Fibroblast of lung (primary cell): ENCODE measurements around the gene SH3TC1. TPM values are rescaled to one million over a fixed set of nuclear protein-coding genes. Genes with fewer than 3 reads are reported as not detected.

Experiments used
- DNase-seq, 2 donors: peaks; one replicate each; pipeline versions ENCODE4 v3.0.0 to v3.0.0-alpha.2; 2010; ENCODE audit warnings: low read depth in 2 of 2
- H2AFZ ChIP-seq: 2 replicates; pipeline ENCODE4 v1.5.1; 2012; ENCODE audit warnings: low read length, control low read depth, inconsistent platforms
- H3K27ac ChIP-seq: 2 replicates; pipeline ENCODE4 v1.5.1; 2011; ENCODE audit warnings: low read length, control low read depth; ENCODE audit not compliant: insufficient read depth
- H3K27me3 ChIP-seq: 2 replicates; pipeline ENCODE4 v1.5.1; 2011; ENCODE audit warnings: mild to moderate bottlenecking, low read length; ENCODE audit not compliant: control insufficient read depth, insufficient read depth
- H3K36me3 ChIP-seq: 2 replicates; pipeline ENCODE4 v1.5.1; 2011; ENCODE audit warnings: low read length; ENCODE audit not compliant: control insufficient read depth, insufficient read depth
- H3K4me1 ChIP-seq: 2 replicates; pipeline ENCODE4 v1.5.1; 2011; ENCODE audit warnings: low read length; ENCODE audit not compliant: control insufficient read depth, insufficient read depth; ENCODE audit errors: extremely low read depth
- H3K4me2 ChIP-seq: 2 replicates; pipeline ENCODE4 v1.5.1; 2011; ENCODE audit warnings: low read length, control low read depth; ENCODE audit not compliant: insufficient read depth; ENCODE audit errors: extremely low read depth
- H3K4me3 ChIP-seq, 4 experiments: fragments of 200-600 bp in 1 of 4; sonication (generic) in 1 of 4; replicated peaks in 1 of 4; 2 replicates each; pipeline ENCODE4 v1.5.1; 2011 to 2016; ENCODE audit warnings: low read length in 4 of 4, low read depth in 3 of 4, mild to moderate bottlenecking in 3 of 4, control low read depth in 2 of 4, inconsistent platforms in 1 of 4, mixed read lengths in 1 of 4; ENCODE audit not compliant: insufficient read depth in 1 of 4; ENCODE audit errors: control extremely low read depth in 1 of 4
- H3K79me2 ChIP-seq: 2 replicates; pipeline ENCODE4 v1.5.1; 2012; ENCODE audit warnings: mild to moderate bottlenecking, low read length, inconsistent platforms; ENCODE audit not compliant: control insufficient read depth, insufficient read depth
- H3K9ac ChIP-seq: 2 replicates; pipeline ENCODE4 v1.5.1; 2011; ENCODE audit warnings: mild to moderate bottlenecking, low read length, control low read depth; ENCODE audit not compliant: insufficient read depth
- H3K9me3 ChIP-seq: 2 replicates; pipeline ENCODE4 v1.5.1; 2012; ENCODE audit warnings: low read depth, low read length; ENCODE audit not compliant: control insufficient read depth, insufficient read depth
- H4K20me1 ChIP-seq: 2 replicates; pipeline ENCODE4 v1.5.1; 2011; ENCODE audit warnings: low read length; ENCODE audit not compliant: control insufficient read depth, insufficient read depth; ENCODE audit errors: extremely low read depth
- CTCF ChIP-seq, 2 donors: IDR thresholded peaks in 1 of 2; conservative IDR thresholded peaks in 1 of 2; 1 replicate in 1 of 2; 2 replicates in 1 of 2; pipeline ENCODE4 v1.5.1; 2011 to 2012; ENCODE audit warnings: low read length in 2 of 2, control low read depth in 1 of 2, inconsistent platforms in 1 of 2, low read depth in 1 of 2, mild to moderate bottlenecking in 1 of 2
- EZH2 ChIP-seq: IDR thresholded peaks from 2 replicates; pipeline ENCODE4 v1.5.1; 2012; ENCODE audit warnings: low read length, control low read depth, mild to moderate bottlenecking; ENCODE audit errors: missing control alignments
- polyA plus RNA-seq, 2 donors: library from polyadenylated mRNA; depleted of rRNA in 1 of 2; stranded (reverse) in 1 of 2; unstranded in 1 of 2; fragments of >200 nt; gene quantifications; 2 replicates each; pipeline ENCODE4 v1.2.1, GENCODE V29; 2011 to 2012; ENCODE audit warnings: missing spikeins in 1 of 2
- total RNA-seq: library from RNA; depleted of rRNA; stranded (reverse); fragments of >200 nt; gene quantifications from 2 replicates; pipeline ENCODE4 v1.2.1, GENCODE V29; 2014

SH3TC1 gene
- total and polyA plus RNA-seq, 2 donors (not counting 1 experiment from before 2014, with no cell fraction given) = 3.3 to 11.6 TPM

GRCh38 chr4:8173492-8174242 lies 25.4 kb upstream of the SH3TC1 start:
- no peaks in the 10 kb centered on the region for H3K4me1 ChIP-seq
- DNase-seq = no peak
- no peak overlapping the region for H3K27ac ChIP-seq
- no peaks in the 10 kb centered on the region for H4K20me1 ChIP-seq
- peaks cover 3% of the 10 kb centered on the region for H3K27me3 ChIP-seq
- no peak overlapping the region for H3K9ac ChIP-seq
- no peaks in the 10 kb centered on the region for H3K9me3 ChIP-seq
- no peaks in the 10 kb centered on the region for H3K79me2 ChIP-seq
- H3K36me3 ChIP-seq = no peaks in the 10 kb centered on the region
- H3K4me3 ChIP-seq = no peak overlapping the region
- no peak overlapping the region for H3K4me2 ChIP-seq
- H2AFZ ChIP-seq = no peak overlapping the region
- TF ChIP-seq CTCF (conservative IDR thresholded peaks at IDR 0.05 in 1 of 2, IDR thresholded peaks at IDR 0.05 in 1 of 2; ENCODE audit: low read depth in 1 of 2, low read length in 2 of 2) (no peak), EZH2 (no peak)

DNA sequence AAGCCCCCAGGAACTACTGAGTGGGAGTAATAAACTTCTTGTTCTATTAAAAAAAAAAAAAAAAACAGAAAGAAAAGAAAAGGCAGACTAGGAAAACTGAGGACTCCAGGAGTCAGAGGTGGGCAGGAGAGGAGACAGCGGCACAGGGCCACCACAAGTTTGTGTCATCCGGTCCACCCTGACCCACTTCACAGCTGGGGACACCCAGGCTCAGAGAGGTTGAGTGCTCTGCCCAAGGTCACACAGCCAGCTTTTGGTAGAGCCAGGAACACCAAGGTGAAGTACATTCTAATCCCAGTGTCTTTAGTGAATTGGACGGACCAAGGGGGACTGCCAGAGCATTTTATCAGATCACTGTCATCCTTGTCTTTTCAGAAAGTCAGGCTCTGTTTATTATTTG lies 24.1 kb upstream of the SH3TC1 start:
- no peaks in the 10 kb centered on the region for H3K79me2 ChIP-seq
- DNase-seq = no peak
- H3K4me1 ChIP-seq = no peaks in the 10 kb centered on the region
- H3K4me3 ChIP-seq = no peak overlapping the region
- no peak overlapping the region for H3K27ac ChIP-seq
- H2AFZ ChIP-seq = no peak overlapping the region
- H3K4me2 ChIP-seq = no peak overlapping the region
- TF ChIP-seq CTCF (conservative IDR thresholded peaks at IDR 0.05 in 1 of 2, IDR thresholded peaks at IDR 0.05 in 1 of 2; ENCODE audit: low read depth in 1 of 2, low read length in 2 of 2) (no peak), EZH2 (no peak)
- H3K9ac ChIP-seq = no peak overlapping the region
- H3K27me3 ChIP-seq = peaks cover 3% of the 10 kb centered on the region
- no peaks in the 10 kb centered on the region for H3K36me3 ChIP-seq
- no peaks in the 10 kb centered on the region for H3K9me3 ChIP-seq
- no peaks in the 10 kb centered on the region for H4K20me1 ChIP-seq

GRCh38 chr4:8175686-8176085 lies 23.4 kb upstream of the SH3TC1 start:
- Histone ChIP-seq H2AFZ (no peak overlapping the region), H3K79me2 (no peaks in the 10 kb centered on the region), H3K27me3 (peaks cover 3% of the 10 kb centered on the region), H3K4me3 (no peak overlapping the region), H3K36me3 (no peaks in the 10 kb centered on the region), H3K27ac (no peak overlapping the region), H3K9me3 (no peaks in the 10 kb centered on the region), H3K4me2 (no peak overlapping the region), H3K4me1 (no peaks in the 10 kb centered on the region), H4K20me1 (no peaks in the 10 kb centered on the region), H3K9ac (no peak overlapping the region)
- TF ChIP-seq EZH2 (no peak), CTCF (conservative IDR thresholded peaks at IDR 0.05 in 1 of 2, IDR thresholded peaks at IDR 0.05 in 1 of 2; ENCODE audit: low read depth in 1 of 2, low read length in 2 of 2) (no peak)
- DNase-seq = no peak
